Endothelial cell of umbilical vein (primary cell): ENCODE measurements around the gene RPL10A. TPM values are rescaled to one million over a fixed set of nuclear protein-coding genes. Genes with fewer than 3 reads are reported as not detected.

Experiments
- BruUV-seq: library from RNA; stranded (reverse); fragments of 400-500 nt; replicated peaks from 2 replicates; lab custom pipeline; 2021; lab: Mats Ljungman, UMichigan
- CTCF ChIA-PET: fragments of 300-600, 350-600 bp; sonication (Branson Sonifier 250); formaldehyde crosslinking; loops from one replicate; lab custom pipeline; 2021; ENCODE audit warnings: antibody characterized with exemption, inconsistent platforms; lab: Charles Lee
- POLR2A ChIA-PET: fragments of 300-600, 350-600 bp; sonication (Branson Sonifier 250); formaldehyde crosslinking; loops from one replicate; lab custom pipeline; 2021; ENCODE audit warnings: antibody characterized with exemption, inconsistent platforms; lab: Charles Lee
- DNase-seq: peaks from one replicate; pipeline ENCODE4 v3.0.0-alpha.2; 2011; ENCODE audit warnings: low read depth, low spot score
- FAIRE-seq: peaks from 2 replicates; lab custom pipeline; 2011; peaks lifted over from hg19 to GRCh38; lab: Jason Lieb, UNC
- H2AFZ ChIP-seq: 2 replicates; pipeline ENCODE4 v1.6.0; 2012; ENCODE audit warnings: low read depth, low read length, control low read depth, inconsistent platforms
- H3K27ac ChIP-seq: 2 replicates; pipeline ENCODE4 v1.5.1; 2011; ENCODE audit warnings: low read depth, mild to moderate bottlenecking, control low read depth, low read length, moderate library complexity; ENCODE audit not compliant: insufficient read depth
- H3K27me3 ChIP-seq, 2 experiments: 2 replicates each; pipeline versions ENCODE4 v1.6.0 to v1.6.1; 2011; ENCODE audit warnings: low read length in 2 of 2, mixed read lengths in 1 of 2; ENCODE audit not compliant: control insufficient read depth in 2 of 2, insufficient read depth in 2 of 2
- H3K36me3 ChIP-seq, 2 experiments: 2 replicates in 1 of 2; 3 replicates in 1 of 2; pipeline ENCODE4 v1.5.1; 2011; ENCODE audit warnings: low read length in 2 of 2, mild to moderate bottlenecking in 1 of 2, moderate library complexity in 1 of 2; ENCODE audit not compliant: control insufficient read depth in 2 of 2, insufficient read depth in 2 of 2; ENCODE audit errors: extremely low read depth in 1 of 2
- H3K4me1 ChIP-seq: 3 replicates; pipeline ENCODE4 v1.5.1; 2011; ENCODE audit warnings: mild to moderate bottlenecking, low read length; ENCODE audit not compliant: control insufficient read depth, insufficient read depth; ENCODE audit errors: extremely low read depth
- H3K4me2 ChIP-seq: 2 replicates; pipeline ENCODE4 v1.6.1; 2011; ENCODE audit warnings: low read length, control low read depth, mixed read lengths; ENCODE audit not compliant: insufficient read depth
- H3K4me3 ChIP-seq, 3 experiments: fragments of 200-600 bp in 1 of 3; sonication (generic), shearing (Covaris generic) in 1 of 3; replicated peaks in 1 of 3; 2 replicates each; pipeline ENCODE4 v1.5.1; 2011 to 2016; ENCODE audit warnings: control low read depth in 3 of 3, low read length in 3 of 3, mild to moderate bottlenecking in 2 of 3, inconsistent platforms in 1 of 3, low read depth in 1 of 3, moderate library complexity in 1 of 3; ENCODE audit not compliant: insufficient read depth in 1 of 3
- H3K79me2 ChIP-seq: 2 replicates; pipeline ENCODE4 v1.6.0; 2012; ENCODE audit warnings: low read length, inconsistent platforms; ENCODE audit not compliant: control insufficient read depth, insufficient read depth
- H3K9ac ChIP-seq: replicated peaks from 2 replicates; pipeline ENCODE3; 2011; ENCODE audit warnings: low read length, control low read depth; ENCODE audit not compliant: insufficient read depth; ENCODE audit errors: extremely low read depth
- H3K9me1 ChIP-seq: replicated peaks from 3 replicates; pipeline ENCODE4 v1.6.0; 2011; ENCODE audit warnings: mild to moderate bottlenecking, low read length; ENCODE audit not compliant: control insufficient read depth, insufficient read depth; ENCODE audit errors: extremely low read depth
- H3K9me3 ChIP-seq: replicated peaks from 2 replicates; pipeline ENCODE4 v1.5.1; 2012; ENCODE audit warnings: low read length, inconsistent platforms; ENCODE audit not compliant: control insufficient read depth, insufficient read depth
- H4K20me1 ChIP-seq: replicated peaks from 2 replicates; pipeline ENCODE3; 2011; ENCODE audit warnings: mild to moderate bottlenecking, low read length; ENCODE audit not compliant: control insufficient read depth, insufficient read depth; ENCODE audit errors: extremely low read depth
- EZH2 ChIP-seq: IDR thresholded peaks from 2 replicates; pipeline ENCODE4 v1.6.1; 2012; ENCODE audit warnings: borderline replicate concordance, low read depth, mild to moderate bottlenecking, moderate library complexity, low read length, inconsistent platforms; ENCODE audit not compliant: severe bottlenecking
- FOS ChIP-seq: IDR thresholded peaks from 2 replicates; pipeline ENCODE4 v1.6.1; 2011; ENCODE audit warnings: mild to moderate bottlenecking, low read length, moderate library complexity, borderline replicate concordance; ENCODE audit not compliant: insufficient read depth
- GATA2 ChIP-seq: IDR thresholded peaks from 2 replicates; pipeline ENCODE4 v1.7.0; 2011; ENCODE audit warnings: low read depth, mild to moderate bottlenecking, moderate library complexity, mixed read lengths, low read length; ENCODE audit not compliant: insufficient read length, insufficient read depth
- JUN ChIP-seq: IDR thresholded peaks from 2 replicates; pipeline ENCODE4 v1.6.1; 2011; ENCODE audit warnings: borderline replicate concordance, low read depth; ENCODE audit not compliant: insufficient read length, insufficient read depth
- MYC ChIP-seq: IDR thresholded peaks from one replicate; pipeline ENCODE4 v1.6.1; 2011; ENCODE audit warnings: mild to moderate bottlenecking, low read depth, low read length
- POLR2A ChIP-seq: IDR thresholded peaks from 2 replicates; pipeline ENCODE4 v1.6.1; 2012; ENCODE audit warnings: low read depth, mild to moderate bottlenecking, control low read depth, low read length
- POLR2AphosphoS5 ChIP-seq: IDR thresholded peaks from 2 replicates; pipeline ENCODE4 v1.6.1; 2012; ENCODE audit warnings: low read depth, mild to moderate bottlenecking, control low read depth, low read length, moderate library complexity; ENCODE audit not compliant: insufficient read depth
- dilution Hi-C: fragments of 300-500 bp; cut with MboI; formaldehyde crosslinking; loops from one replicate; pipeline ENCODE4 v1.15.0; 2019; ENCODE audit warnings: low sequenced_read_pairs; ENCODE audit not compliant: extremely low pct_ligation_motif_present
- intact Hi-C: fragments of 100-400 bp; cut with micrococcal nuclease; formaldehyde crosslinking; loops from one replicate; pipeline ENCODE4 v1.10.0; 2022
- polyA plus RNA-seq, 4 experiments: library from polyadenylated mRNA; depleted of rRNA in 3 of 4; stranded (reverse) in 3 of 4; unstranded in 1 of 4; fragments of >200 nt; gene quantifications; 2 replicates each; pipeline versions ENCODE4 v1.2.1 to v1.2.3, GENCODE V29; 2011 to 2012; ENCODE audit warnings: missing spikeins in 1 of 4
- total RNA-seq: library from RNA; stranded (reverse); gene quantifications from 2 replicates; pipeline ENCODE4 v1.2.3, GENCODE V29; 2021
- TF ChIP-seq, protein P1 (sequence below), 2 donors: IDR thresholded peaks; 1 replicate in 1 of 2; 2 replicates in 1 of 2; pipeline ENCODE4 v1.5.1; 2011; ENCODE audit warnings: low read length in 2 of 2, mild to moderate bottlenecking in 2 of 2, moderate library complexity in 2 of 2, control low read depth in 1 of 2, inconsistent platforms in 1 of 2, low read depth in 1 of 2; ENCODE audit not compliant: insufficient read depth in 1 of 2; ENCODE audit errors: extremely low read depth in 1 of 2
- TF ChIP-seq, protein P2 (sequence below): IDR thresholded peaks from 2 replicates; pipeline ENCODE4 v1.6.1; 2011; ENCODE audit not compliant: insufficient read depth, insufficient read length

RPL10A gene
- total and polyA plus RNA-seq, 2 donors (not counting 3 experiments of a cell fraction or from before 2014, with no cell fraction given), result 1,339 to 1,956 TPM

DNA sequence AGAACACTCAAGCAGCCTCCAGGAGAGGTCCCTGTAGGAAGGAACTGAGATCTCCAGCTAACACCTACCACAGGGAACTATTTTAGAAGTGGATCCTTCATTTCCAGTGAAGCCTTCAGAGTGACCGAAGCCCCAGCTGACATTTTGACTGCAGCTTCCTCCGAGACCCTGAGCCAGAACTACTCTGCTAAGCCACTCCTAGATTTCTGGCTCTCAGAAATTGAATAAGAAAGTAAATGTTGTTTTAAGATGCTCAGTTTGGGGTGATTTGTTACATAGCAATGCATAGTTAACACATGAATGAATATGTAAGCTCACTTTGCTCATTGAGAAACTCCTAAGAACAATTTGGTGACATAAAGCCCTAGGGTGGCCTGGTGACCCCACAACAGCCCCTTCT is 39.0 kb downstream of the RPL10A start:
- Histone ChIP-seq H3K27me3 (peaks cover 24 to 48% of the 10 kb centered on the region in 2 experiments), H3K27ac (no peak overlapping the region), H2AFZ (no peak overlapping the region), H3K4me2 (no peak overlapping the region), H4K20me1 (no peaks in the 10 kb centered on the region), H3K79me2 (no peaks in the 10 kb centered on the region), H3K4me3 (no peak overlapping the region), H3K4me1 (no peaks in the 10 kb centered on the region), H3K36me3 (no peaks in the 10 kb centered on the region), H3K9me3 (no peaks in the 10 kb centered on the region), H3K9me1 (no peaks in the 10 kb centered on the region), H3K9ac (no peak overlapping the region)
- DNase-seq (no peak), FAIRE-seq (no peak)
- no TSS peak for BruUV-seq
- no peak for TF ChIP-seq EZH2
- TF ChIP-seq, protein P1, sequence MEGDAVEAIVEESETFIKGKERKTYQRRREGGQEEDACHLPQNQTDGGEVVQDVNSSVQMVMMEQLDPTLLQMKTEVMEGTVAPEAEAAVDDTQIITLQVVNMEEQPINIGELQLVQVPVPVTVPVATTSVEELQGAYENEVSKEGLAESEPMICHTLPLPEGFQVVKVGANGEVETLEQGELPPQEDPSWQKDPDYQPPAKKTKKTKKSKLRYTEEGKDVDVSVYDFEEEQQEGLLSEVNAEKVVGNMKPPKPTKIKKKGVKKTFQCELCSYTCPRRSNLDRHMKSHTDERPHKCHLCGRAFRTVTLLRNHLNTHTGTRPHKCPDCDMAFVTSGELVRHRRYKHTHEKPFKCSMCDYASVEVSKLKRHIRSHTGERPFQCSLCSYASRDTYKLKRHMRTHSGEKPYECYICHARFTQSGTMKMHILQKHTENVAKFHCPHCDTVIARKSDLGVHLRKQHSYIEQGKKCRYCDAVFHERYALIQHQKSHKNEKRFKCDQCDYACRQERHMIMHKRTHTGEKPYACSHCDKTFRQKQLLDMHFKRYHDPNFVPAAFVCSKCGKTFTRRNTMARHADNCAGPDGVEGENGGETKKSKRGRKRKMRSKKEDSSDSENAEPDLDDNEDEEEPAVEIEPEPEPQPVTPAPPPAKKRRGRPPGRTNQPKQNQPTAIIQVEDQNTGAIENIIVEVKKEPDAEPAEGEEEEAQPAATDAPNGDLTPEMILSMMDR (IDR thresholded peaks at IDR 0.05; ENCODE audit: extremely low read depth in 1 of 2, insufficient read depth in 1 of 2, low read depth in 1 of 2, low read length in 2 of 2), result no peak
- TF ChIP-seq MYC, result no peak
- no peak for TF ChIP-seq POLR2AphosphoS5
- TF ChIP-seq, protein P2, sequence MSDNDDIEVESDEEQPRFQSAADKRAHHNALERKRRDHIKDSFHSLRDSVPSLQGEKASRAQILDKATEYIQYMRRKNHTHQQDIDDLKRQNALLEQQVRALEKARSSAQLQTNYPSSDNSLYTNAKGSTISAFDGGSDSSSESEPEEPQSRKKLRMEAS, result no peak
- TF ChIP-seq FOS, result no peak
- no peak for TF ChIP-seq GATA2
- no peak for TF ChIP-seq POLR2A
- TF ChIP-seq JUN, result no peak
- dilution Hi-C loops (no loop called here), intact Hi-C loops (no loop called here)
- ChIA-PET POLR2A (interaction anchor here (0.6 kb wide), 1 partner anchor 535 kb away, joined by 5 read pairs; no protein-coding TSS in a partner anchor), CTCF (interaction anchor here (0.6 to 1.4 kb wide), 3 partner anchors 10 to 230 kb away, joined by 3 to 4 read pairs (median 3); no protein-coding TSS in a partner anchor)
